ENCODE measurements around the gene ALOX15B.

Gene ALOX15B

DNA sequence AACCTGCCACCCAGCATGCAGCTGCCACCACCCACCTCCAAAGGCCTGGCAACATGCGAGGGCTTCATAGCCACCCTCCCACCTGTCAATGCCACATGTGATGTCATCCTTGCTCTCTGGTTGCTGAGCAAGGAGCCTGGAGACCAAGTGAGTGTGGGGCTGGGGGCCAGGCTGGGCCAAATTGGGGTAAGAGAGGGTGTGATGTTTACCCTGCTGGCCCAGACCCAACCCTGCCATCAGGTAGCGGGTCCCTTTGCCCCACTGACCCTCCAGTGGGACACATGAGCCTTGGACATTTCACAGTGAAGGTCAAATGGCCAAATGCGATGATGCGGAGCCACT, 8.9 kb downstream of the ALOX15B start:
- Histone ChIP-seq H3K9me3 (ENCODE audit: insufficient read depth, low read depth, low read length) (no peaks in the 10 kb centered on the region), H3K9me2 (replicated peaks; ENCODE audit: low read depth, low read length) (no peaks in the 10 kb centered on the region), H3K79me2 (ENCODE audit: insufficient read depth, low read length) (no peaks in the 10 kb centered on the region), H3K27me3 (ENCODE audit: insufficient read depth, low read length, poor library complexity, severe bottlenecking) (no peaks in the 10 kb centered on the region), H2AFZ (ENCODE audit: low read length) (no peak overlapping the region), H3K4me2 (ENCODE audit: low read depth, low read length, poor library complexity, severe bottlenecking) (no peak overlapping the region), H3K4me3 (ENCODE audit: low read length, poor library complexity, severe bottlenecking) (no peak overlapping the region), H3K4me1 (ENCODE audit: insufficient read depth, low read length, poor library complexity, severe bottlenecking) (no peaks in the 10 kb centered on the region), H3K9ac (ENCODE audit: low read depth, low read length, poor library complexity, severe bottlenecking) (no peak overlapping the region), H3K36me3 (ENCODE audit: insufficient read depth, low read length) (no peaks in the 10 kb centered on the region), H4K20me1 (ENCODE audit: insufficient read depth, low read length, poor library complexity, severe bottlenecking) (no peaks in the 10 kb centered on the region), H3F3A (ENCODE audit: low read depth) (no peaks in the 10 kb centered on the region)
- TF ChIP-seq CTCF (conservative IDR thresholded peaks at IDR 0.05; ENCODE audit: low read length) (no peak), EZH2phosphoT487 (IDR thresholded peaks at IDR 0.05; ENCODE audit: borderline replicate concordance) (no peak)

DNA sequence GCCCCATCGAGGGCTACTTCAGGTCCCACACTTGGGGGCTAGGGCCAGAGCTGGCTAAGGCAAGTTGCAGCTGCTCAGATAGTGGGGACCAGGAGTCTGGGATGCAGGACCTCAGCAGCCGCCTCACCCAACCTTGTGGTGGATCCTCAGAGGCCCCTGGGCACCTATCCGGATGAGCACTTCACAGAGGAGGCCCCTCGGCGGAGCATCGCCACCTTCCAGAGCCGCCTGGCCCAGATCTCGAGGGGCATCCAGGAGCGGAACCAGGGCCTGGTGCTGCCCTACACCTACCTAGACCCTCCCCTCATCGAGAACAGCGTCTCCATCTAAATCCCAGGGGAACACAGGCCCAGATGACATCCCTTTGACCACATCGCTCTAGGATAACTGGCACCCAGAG, 9.4 kb downstream of the ALOX15B start:
- no peaks in the 10 kb centered on the region for H3F3A ChIP-seq (ENCODE audit: low read depth)
- no peaks in the 10 kb centered on the region for H3K4me1 ChIP-seq (ENCODE audit: insufficient read depth, low read length, poor library complexity, severe bottlenecking)
- TF ChIP-seq EZH2phosphoT487 (IDR thresholded peaks at IDR 0.05; ENCODE audit: borderline replicate concordance) (no peak), CTCF (conservative IDR thresholded peaks at IDR 0.05; ENCODE audit: low read length) (no peak)
- H4K20me1 ChIP-seq (ENCODE audit: insufficient read depth, low read length, poor library complexity, severe bottlenecking) = no peaks in the 10 kb centered on the region
- H3K9ac ChIP-seq (ENCODE audit: low read depth, low read length, poor library complexity, severe bottlenecking) = no peak overlapping the region
- no peak overlapping the region for H3K4me2 ChIP-seq (ENCODE audit: low read depth, low read length, poor library complexity, severe bottlenecking)
- H3K4me3 ChIP-seq (ENCODE audit: low read length, poor library complexity, severe bottlenecking) = no peak overlapping the region
- no peaks in the 10 kb centered on the region for H3K79me2 ChIP-seq (ENCODE audit: insufficient read depth, low read length)
- H3K36me3 ChIP-seq (ENCODE audit: insufficient read depth, low read length) = no peaks in the 10 kb centered on the region
- H3K27me3 ChIP-seq (ENCODE audit: insufficient read depth, low read length, poor library complexity, severe bottlenecking) = no peaks in the 10 kb centered on the region
- H3K9me2 ChIP-seq (replicated peaks; ENCODE audit: low read depth, low read length) = no peaks in the 10 kb centered on the region
- H2AFZ ChIP-seq (ENCODE audit: low read length) = no peak overlapping the region
- no peaks in the 10 kb centered on the region for H3K9me3 ChIP-seq (ENCODE audit: insufficient read depth, low read depth, low read length)

GRCh38 chr17:8048736-8049135, 9.9 kb downstream of the ALOX15B start:
- Histone ChIP-seq H3K4me3 (ENCODE audit: low read length, poor library complexity, severe bottlenecking) (no peak overlapping the region), H4K20me1 (ENCODE audit: insufficient read depth, low read length, poor library complexity, severe bottlenecking) (no peaks in the 10 kb centered on the region), H3K9ac (ENCODE audit: low read depth, low read length, poor library complexity, severe bottlenecking) (no peak overlapping the region), H3K9me2 (replicated peaks; ENCODE audit: low read depth, low read length) (no peaks in the 10 kb centered on the region), H3K36me3 (ENCODE audit: insufficient read depth, low read length) (no peaks in the 10 kb centered on the region), H3K27me3 (ENCODE audit: insufficient read depth, low read length, poor library complexity, severe bottlenecking) (no peaks in the 10 kb centered on the region), H2AFZ (ENCODE audit: low read length) (no peak overlapping the region), H3K4me2 (ENCODE audit: low read depth, low read length, poor library complexity, severe bottlenecking) (no peak overlapping the region), H3F3A (ENCODE audit: low read depth) (no peaks in the 10 kb centered on the region), H3K9me3 (ENCODE audit: insufficient read depth, low read depth, low read length) (no peaks in the 10 kb centered on the region), H3K4me1 (ENCODE audit: insufficient read depth, low read length, poor library complexity, severe bottlenecking) (no peaks in the 10 kb centered on the region), H3K79me2 (ENCODE audit: insufficient read depth, low read length) (no peaks in the 10 kb centered on the region)
- TF ChIP-seq EZH2phosphoT487 (IDR thresholded peaks at IDR 0.05; ENCODE audit: borderline replicate concordance) (no peak), CTCF (conservative IDR thresholded peaks at IDR 0.05; ENCODE audit: low read length) (no peak)

Measured in Loucy (cell line).